H9 (cell line): ENCODE data around the gene PTPRN2. TPM values are rescaled to one million over a fixed set of nuclear protein-coding genes. Genes with fewer than 3 reads are reported as not detected.

Experiments
- DNase-seq: peaks from one replicate; pipeline ENCODE4 v3.0.0-alpha.2; 2017
- H2AFZ ChIP-seq: one replicate; pipeline ENCODE4 v1.6.1; 2013; ENCODE audit warnings: mild to moderate bottlenecking, low read length, control low read depth, moderate library complexity
- H2AK5ac ChIP-seq: 2 replicates; pipeline ENCODE4 v1.6.1; 2013; ENCODE audit warnings: low read length, control low read depth, mixed read lengths; ENCODE audit not compliant: insufficient read length
- H2BK120ac ChIP-seq: one replicate; pipeline ENCODE4 v1.6.1; 2013; ENCODE audit warnings: low read depth, mild to moderate bottlenecking, low read length, control low read depth, inconsistent platforms; ENCODE audit not compliant: poor library complexity, severe bottlenecking
- H2BK12ac ChIP-seq: 2 replicates; pipeline ENCODE4 v1.6.1; 2013; ENCODE audit warnings: low read length, control low read depth, mixed read lengths, low read depth; ENCODE audit not compliant: insufficient read length
- H2BK15ac ChIP-seq: 2 replicates; pipeline ENCODE4 v1.6.1; 2013; ENCODE audit warnings: low read depth, low read length, control low read depth
- H2BK20ac ChIP-seq: one replicate; pipeline ENCODE4 v1.6.1; 2013; ENCODE audit warnings: low read depth, mild to moderate bottlenecking, low read length, control low read depth, inconsistent platforms; ENCODE audit not compliant: poor library complexity, severe bottlenecking
- H2BK5ac ChIP-seq: 2 replicates; pipeline ENCODE4 v1.6.1; 2013; ENCODE audit warnings: low read length, control low read depth, mixed read lengths; ENCODE audit not compliant: insufficient read length
- H3K14ac ChIP-seq: 2 replicates; pipeline ENCODE4 v1.6.1; 2013; ENCODE audit warnings: low read length, control low read depth; ENCODE audit not compliant: insufficient read depth
- H3K18ac ChIP-seq: 2 replicates; pipeline ENCODE4 v1.6.1; 2013; ENCODE audit warnings: low read depth, mild to moderate bottlenecking, mixed read lengths, low read length, control low read depth; ENCODE audit not compliant: insufficient read length
- H3K23ac ChIP-seq: 2 replicates; pipeline ENCODE4 v1.6.1; 2013; ENCODE audit warnings: low read length, control low read depth, mixed read lengths, low read depth; ENCODE audit not compliant: insufficient read length
- H3K23me2 ChIP-seq: 2 replicates; pipeline ENCODE4 v1.6.1; 2013; ENCODE audit warnings: low read depth, mild to moderate bottlenecking, mixed read lengths, low read length, control low read depth; ENCODE audit not compliant: insufficient read length, poor library complexity, severe bottlenecking
- H3K27ac ChIP-seq: 2 replicates; pipeline ENCODE4 v1.5.1; 2013; ENCODE audit warnings: low read length, control low read depth, mixed read lengths, low read depth; ENCODE audit not compliant: insufficient read length
- H3K27me3 ChIP-seq: 2 replicates; pipeline ENCODE4 v1.6.1; 2013; ENCODE audit warnings: low read length, control low read depth, inconsistent platforms; ENCODE audit not compliant: insufficient read depth
- H3K4ac ChIP-seq: 2 replicates; pipeline ENCODE4 v1.6.1; 2013; ENCODE audit warnings: low read depth, mild to moderate bottlenecking, control low read depth, inconsistent platforms, low read length, moderate library complexity
- H3K4me1 ChIP-seq: 2 replicates; pipeline ENCODE4 v1.6.1; 2013; ENCODE audit warnings: low read length, control low read depth, inconsistent platforms; ENCODE audit not compliant: insufficient read depth
- H3K4me2 ChIP-seq: 2 replicates; pipeline ENCODE4 v1.6.1; 2013; ENCODE audit warnings: low read length, control low read depth, mixed read lengths; ENCODE audit not compliant: insufficient read length, insufficient read depth
- H3K56ac ChIP-seq: 2 replicates; pipeline ENCODE4 v1.6.1; 2013; ENCODE audit warnings: low read depth, mild to moderate bottlenecking, mixed read lengths, low read length, control low read depth; ENCODE audit not compliant: insufficient read length
- H3K79me1 ChIP-seq: 2 replicates; pipeline ENCODE4 v1.6.1; 2013; ENCODE audit warnings: low read depth, mild to moderate bottlenecking, moderate library complexity, low read length, control low read depth, inconsistent platforms; ENCODE audit not compliant: insufficient read depth, poor library complexity, severe bottlenecking
- H3K79me2 ChIP-seq: 2 replicates; pipeline ENCODE4 v1.6.1; 2013; ENCODE audit warnings: low read length, control low read depth, inconsistent platforms; ENCODE audit not compliant: insufficient read depth
- H3K9ac ChIP-seq: 2 replicates; pipeline ENCODE4 v1.6.1; 2013; ENCODE audit warnings: low read length, control low read depth, mixed read lengths; ENCODE audit not compliant: insufficient read length; ENCODE audit errors: extremely low read depth
- H3K9me3 ChIP-seq: one replicate; pipeline ENCODE4 v1.6.1; 2013; ENCODE audit warnings: low read depth, low read length, inconsistent platforms; ENCODE audit not compliant: control insufficient read depth
- H3T11ph ChIP-seq: one replicate; pipeline ENCODE4 v1.6.1; 2013; ENCODE audit warnings: mild to moderate bottlenecking, low read length, control low read depth, inconsistent platforms
- H4K20me1 ChIP-seq: one replicate; pipeline ENCODE4 v1.6.1; 2013; ENCODE audit not compliant: control insufficient read depth, insufficient read length, insufficient read depth
- H4K5ac ChIP-seq: 2 replicates; pipeline ENCODE4 v1.6.1; 2013; ENCODE audit warnings: low read depth, mild to moderate bottlenecking, mixed read lengths, low read length, control low read depth; ENCODE audit not compliant: insufficient read length
- H4K8ac ChIP-seq: replicated peaks from 2 replicates; pipeline ENCODE4 v1.6.1; 2013; ENCODE audit warnings: low read length, control low read depth, mixed read lengths, low read depth; ENCODE audit not compliant: insufficient read length
- H4K91ac ChIP-seq: 2 replicates; pipeline ENCODE4 v1.6.1; 2013; ENCODE audit warnings: low read depth, mild to moderate bottlenecking, moderate library complexity, mixed read lengths, low read length, control low read depth; ENCODE audit not compliant: insufficient read length
- H3K27ac Mint-ChIP-seq, 3 experiments: 2 replicates in 2 of 3; 3 replicates in 1 of 3; pipeline ENCODE4 v1.8.0; 2020 to 2021; ENCODE audit warnings: mixed read lengths in 3 of 3, mild to moderate bottlenecking in 1 of 3, moderate library complexity in 1 of 3
- H3K27me3 Mint-ChIP-seq: 2 replicates; pipeline ENCODE4 v1.8.0; 2021; ENCODE audit warnings: low read depth, mild to moderate bottlenecking, moderate library complexity, mixed read lengths
- H3K36me3 Mint-ChIP-seq, 3 experiments: 2 replicates in 2 of 3; 3 replicates in 1 of 3; pipeline ENCODE4 v1.8.0; 2020 to 2021; ENCODE audit warnings: low read depth in 3 of 3, mixed read lengths in 3 of 3; ENCODE audit not compliant: insufficient read depth in 1 of 3
- H3K4me1 Mint-ChIP-seq, 2 experiments: 2 replicates each; pipeline ENCODE4 v1.8.0; 2020; ENCODE audit warnings: mixed read lengths in 2 of 2
- H3K4me3 Mint-ChIP-seq, 2 experiments: 2 replicates in 1 of 2; 3 replicates in 1 of 2; pipeline ENCODE4 v1.8.0; 2020 to 2021; ENCODE audit warnings: mild to moderate bottlenecking in 2 of 2, mixed read lengths in 2 of 2, moderate library complexity in 1 of 2
- H3K9me3 Mint-ChIP-seq, 2 experiments: 2 replicates in 1 of 2; 3 replicates in 1 of 2; pipeline ENCODE4 v1.8.0; 2020; ENCODE audit warnings: mild to moderate bottlenecking in 2 of 2, mixed read lengths in 2 of 2, moderate library complexity in 1 of 2
- CTCF ChIP-seq: fragments of 200-600 bp; sonication (generic); conservative IDR thresholded peaks from 3 replicates; pipeline ENCODE4 v1.8.0; 2021; ENCODE audit warnings: antibody characterized with exemption, mild to moderate bottlenecking
- WGBS: extraction: QIAGEN DNeasy Blood & Tissue Kit; methylation state at CpG from one replicate; pipeline ENCODE4 v1.1.7; 2013; ENCODE audit warnings: missing lambda C conversion rate, low lambda C conversion rate, mixed read lengths; ENCODE audit not compliant: insufficient read length; ENCODE audit errors: extremely low coverage; 5-methylcytosine and 5-hydroxymethylcytosine counted together
- total RNA-seq: library from RNA; stranded (reverse); gene quantifications from 2 replicates; pipeline ENCODE4 v1.2.1, GENCODE V29; 2021

The PTPRN2 gene
- total RNA-seq, 1 experiment from 2014 or later: 5.2 TPM

GRCh38 chr7:157539521-157539920, 1048.1 kb downstream of the PTPRN2 start:
- H2BK15ac ChIP-seq: no peak overlapping the region
- no peak overlapping the region for H3K56ac ChIP-seq
- H4K20me1 ChIP-seq: no peaks in the 10 kb centered on the region
- H4K91ac ChIP-seq: no peak overlapping the region
- no peak for TF ChIP-seq CTCF
- H2BK120ac ChIP-seq: no peak overlapping the region
- Mint-ChIP-seq H3K9me3 (peaks cover 0 to under 1% of the 10 kb centered on the region in 2 experiments; a peak in 2 of 5 replicates), H3K4me1 (peaks cover 3 to 5% of the 10 kb centered on the region in 2 experiments; a peak in 3 of 4 replicates), H3K4me3 (no peak overlapping the region), H3K27me3 (peaks cover 76% of the 10 kb centered on the region), H3K36me3 (no peaks in the 10 kb centered on the region), H3K27ac (no peak overlapping the region)
- H3K79me2 ChIP-seq: no peaks in the 10 kb centered on the region
- H4K8ac ChIP-seq: no peak overlapping the region
- no peaks in the 10 kb centered on the region for H3K23me2 ChIP-seq
- H4K5ac ChIP-seq: no peak overlapping the region
- no peaks in the 10 kb centered on the region for H3K27me3 ChIP-seq
- H3K79me1 ChIP-seq: no peaks in the 10 kb centered on the region
- no peak overlapping the region for H3T11ph ChIP-seq
- no peak overlapping the region for H2BK5ac ChIP-seq
- H2BK20ac ChIP-seq: no peak overlapping the region
- no peak overlapping the region for H3K27ac ChIP-seq
- DNase-seq: no peak
- H3K4ac ChIP-seq: no peak overlapping the region
- H3K4me1 ChIP-seq: no peaks in the 10 kb centered on the region
- no peak overlapping the region for H2AK5ac ChIP-seq
- H3K4me2 ChIP-seq: no peak overlapping the region
- H3K18ac ChIP-seq: no peak overlapping the region
- no peak overlapping the region for H3K14ac ChIP-seq
- H3K9me3 ChIP-seq: no peaks in the 10 kb centered on the region
- no peak overlapping the region for H2AFZ ChIP-seq
- no CpG with 5 or more reads among the region's 19 CpGs for WGBS
- no peak overlapping the region for H3K23ac ChIP-seq
- H3K9ac ChIP-seq: no peak overlapping the region
- no peak overlapping the region for H2BK12ac ChIP-seq
